Keratinocyte (primary cell): ENCODE measurements around the gene PTPRT. TPM values are rescaled to one million over a fixed set of nuclear protein-coding genes. Genes with fewer than 3 reads are reported as not detected.

Experiments
- DNase-seq: peaks from one replicate; pipeline ENCODE4 v3.0.0-alpha.2; 2011; ENCODE audit warnings: low read depth, missing footprints, low spot score
- FAIRE-seq: peaks from 2 replicates; lab custom pipeline; 2011; peaks lifted over from hg19 to GRCh38; lab: Jason Lieb, UNC
- H2AFZ ChIP-seq: 2 replicates; pipeline ENCODE4 v1.6.0; 2012; ENCODE audit warnings: low read length, control low read depth, inconsistent platforms; ENCODE audit not compliant: control insufficient read depth
- H3K27ac ChIP-seq: 2 replicates; pipeline ENCODE4 v1.5.1; 2011; ENCODE audit warnings: low read length; ENCODE audit not compliant: control insufficient read depth, insufficient read depth
- H3K27me3 ChIP-seq: 3 replicates; pipeline ENCODE4 v1.6.0; 2011; ENCODE audit warnings: low read length; ENCODE audit not compliant: control insufficient read depth, insufficient read depth; ENCODE audit errors: extremely low read depth
- H3K36me3 ChIP-seq, 2 experiments: 2 replicates in 1 of 2; 3 replicates in 1 of 2; pipeline ENCODE4 v1.5.1; 2011; ENCODE audit warnings: low read length in 2 of 2, mild to moderate bottlenecking in 1 of 2; ENCODE audit not compliant: control insufficient read depth in 2 of 2, insufficient read depth in 2 of 2; ENCODE audit errors: extremely low read depth in 1 of 2
- H3K4me1 ChIP-seq: 3 replicates; pipeline ENCODE4 v1.5.1; 2011; ENCODE audit warnings: low read length; ENCODE audit not compliant: control insufficient read depth, insufficient read depth; ENCODE audit errors: extremely low read depth
- H3K4me2 ChIP-seq: 3 replicates; pipeline ENCODE4 v1.6.0; 2011; ENCODE audit warnings: low read depth, low read length; ENCODE audit not compliant: control insufficient read depth, insufficient read depth; ENCODE audit errors: extremely low read depth
- H3K4me3 ChIP-seq, 3 experiments: fragments of 200-600 bp in 1 of 3; sonication (generic) in 1 of 3; 2 replicates in 2 of 3; 3 replicates in 1 of 3; pipeline ENCODE4 v1.5.1; 2011 to 2016; ENCODE audit warnings: low read length in 3 of 3, mild to moderate bottlenecking in 3 of 3, control low read depth in 2 of 3, inconsistent platforms in 1 of 3, low read depth in 1 of 3, mixed read lengths in 1 of 3, mixed run types in 1 of 3, moderate library complexity in 1 of 3; ENCODE audit not compliant: control insufficient read depth in 2 of 3, insufficient read depth in 2 of 3; ENCODE audit errors: extremely low read depth in 1 of 3
- H3K79me2 ChIP-seq: 2 replicates; pipeline ENCODE4 v1.6.0; 2012; ENCODE audit warnings: low read length; ENCODE audit not compliant: control insufficient read depth, insufficient read depth
- H3K9ac ChIP-seq: 3 replicates; pipeline ENCODE4 v1.6.0; 2011; ENCODE audit warnings: low read length; ENCODE audit not compliant: control insufficient read depth, insufficient read depth; ENCODE audit errors: extremely low read depth
- H3K9me1 ChIP-seq: 3 replicates; pipeline ENCODE4 v1.6.0; 2011; ENCODE audit warnings: low read length; ENCODE audit not compliant: control insufficient read depth, insufficient read depth; ENCODE audit errors: extremely low read depth
- H3K9me3 ChIP-seq: 2 replicates; pipeline ENCODE4 v1.5.1; 2012; ENCODE audit warnings: low read depth, low read length; ENCODE audit not compliant: control insufficient read depth
- H4K20me1 ChIP-seq: 3 replicates; pipeline ENCODE4 v1.6.0; 2011; ENCODE audit warnings: low read length; ENCODE audit not compliant: control insufficient read depth, insufficient read depth; ENCODE audit errors: extremely low read depth
- CTCF ChIP-seq, 3 experiments: IDR thresholded peaks in 1 of 3; conservative IDR thresholded peaks in 1 of 3; optimal IDR thresholded peaks in 1 of 3; 2 replicates in 2 of 3; 3 replicates in 1 of 3; pipeline versions ENCODE3 to v1.5.1; 2011; ENCODE audit warnings: low read length in 3 of 3, mild to moderate bottlenecking in 3 of 3, moderate library complexity in 2 of 3, control low read depth in 1 of 3, inconsistent platforms in 1 of 3; ENCODE audit not compliant: insufficient read depth in 2 of 3; ENCODE audit errors: extremely low read depth in 1 of 3
- EZH2 ChIP-seq: IDR thresholded peaks from one replicate; pipeline ENCODE4 v1.6.1; 2012; ENCODE audit warnings: inconsistent platforms, mild to moderate bottlenecking, low read length, moderate library complexity
- dilution Hi-C: fragments of 300-500 bp; cut with MboI; formaldehyde crosslinking; loops from one replicate; pipeline ENCODE4 v1.7.0; 2020; ENCODE audit warnings: low sequenced_read_pairs; ENCODE audit not compliant: extremely low pct_ligation_motif_present
- polyA plus RNA-seq, 5 experiments: library from polyadenylated mRNA; depleted of rRNA in 3 of 5; stranded (reverse) in 3 of 5; stranded (forward) in 1 of 5; unstranded in 1 of 5; fragments of >200 nt; gene quantifications; 1 replicate in 1 of 5; 2 replicates in 3 of 5; 3 replicates in 1 of 5; pipeline versions ENCODE4 v1.2.1 to v1.2.3, GENCODE V29; 2011 to 2012; ENCODE audit warnings: missing spikeins in 2 of 5, low read depth in 1 of 5, low replicate concordance in 1 of 5

The PTPRT gene
- polyA plus RNA-seq, 1 donor (not counting 4 experiments of a cell fraction or from before 2014, with no cell fraction given), result not detected

GRCh38 chr20:42110301-42110700 is 1079.4 kb downstream of the PTPRT start:
- no peak overlapping the region for H3K9ac ChIP-seq
- H2AFZ ChIP-seq, result no peak overlapping the region
- no peaks in the 10 kb centered on the region for H3K36me3 ChIP-seq
- dilution Hi-C loops, result no loop called here
- H3K4me2 ChIP-seq, result no peak overlapping the region
- H3K27me3 ChIP-seq, result no peaks in the 10 kb centered on the region
- no peak overlapping the region for H3K4me3 ChIP-seq
- H3K9me3 ChIP-seq, result peaks cover 4% of the 10 kb centered on the region
- no peak overlapping the region for H3K27ac ChIP-seq
- DNase-seq, result no peak
- no peak for TF ChIP-seq CTCF (optimal IDR thresholded peaks at IDR 0.05 in 1 of 3, IDR thresholded peaks at IDR 0.05 in 1 of 3, conservative IDR thresholded peaks at IDR 0.05 in 1 of 3; ENCODE audit: extremely low read depth in 1 of 3, insufficient read depth in 2 of 3, low read length in 3 of 3)
- H4K20me1 ChIP-seq, result no peaks in the 10 kb centered on the region
- no peaks in the 10 kb centered on the region for H3K79me2 ChIP-seq
- no peaks in the 10 kb centered on the region for H3K9me1 ChIP-seq
- H3K4me1 ChIP-seq, result no peaks in the 10 kb centered on the region
- no peak for FAIRE-seq

- Histone ChIP-seq H3K9me1 (no peaks in the 10 kb centered on the region), H3K27ac (no peak overlapping the region), H3K79me2 (no peaks in the 10 kb centered on the region), H2AFZ (no peak overlapping the region), H3K27me3 (no peaks in the 10 kb centered on the region), H3K9me3 (peaks cover 2% of the 10 kb centered on the region), H3K4me2 (no peak overlapping the region), H3K4me1 (no peaks in the 10 kb centered on the region), H3K36me3 (no peaks in the 10 kb centered on the region), H3K4me3 (no peak overlapping the region), H4K20me1 (no peaks in the 10 kb centered on the region), H3K9ac (no peak overlapping the region)
- dilution Hi-C loops, result no loop called here
- no peak for FAIRE-seq
- DNase-seq, result no peak
- TF ChIP-seq CTCF (optimal IDR thresholded peaks at IDR 0.05 in 1 of 3, IDR thresholded peaks at IDR 0.05 in 1 of 3, conservative IDR thresholded peaks at IDR 0.05 in 1 of 3; ENCODE audit: extremely low read depth in 1 of 3, insufficient read depth in 2 of 3, low read length in 3 of 3) (no peak), EZH2 (no peak)
Measured at GRCh38 chr20:42102000-42102399, 1087.7 kb downstream of the PTPRT start.
